H1 (cell line): ENCODE measurements around the gene SEMA3D. TPM values are rescaled to one million over a fixed set of nuclear protein-coding genes. Genes with fewer than 3 reads are reported as not detected.

ENCODE experiments used
- CTCF ChIA-PET: fragments of 300-600 bp; sonication (Branson Sonifier 250); formaldehyde crosslinking; loops from one replicate; lab custom pipeline; 2021; ENCODE audit not compliant: partially characterized antibody; lab: Charles Lee
- POLR2A ChIA-PET: fragments of 300-600 bp; sonication (Branson Sonifier 250); formaldehyde crosslinking; loops from one replicate; lab custom pipeline; 2021; ENCODE audit warnings: inconsistent platforms; ENCODE audit not compliant: partially characterized antibody; lab: Charles Lee
- DNase-seq, 2 experiments: peaks; one replicate each; pipeline versions ENCODE4 v3.0.0 to v3.0.0-alpha.2; 2010 to 2022; ENCODE audit warnings: low spot score in 2 of 2, low read depth in 1 of 2, mixed read lengths in 1 of 2
- FAIRE-seq: peaks from 2 replicates; lab custom pipeline; 2011; peaks lifted over from hg19 to GRCh38; lab: Jason Lieb, UNC
- H2AFZ ChIP-seq: 2 replicates; pipeline ENCODE4 v1.8.1; 2012; ENCODE audit warnings: low read length, inconsistent platforms
- H2AK5ac ChIP-seq: 2 replicates; pipeline ENCODE4 v1.6.1; 2013; ENCODE audit warnings: low read depth, low read length
- H2BK120ac ChIP-seq: replicated peaks from 2 replicates; pipeline ENCODE3; 2013; ENCODE audit warnings: low read depth, low read length, inconsistent platforms
- H2BK12ac ChIP-seq: 2 replicates; pipeline ENCODE4 v1.6.1; 2013; ENCODE audit warnings: low read depth, low read length
- H2BK15ac ChIP-seq: 2 replicates; pipeline ENCODE4 v1.6.1; 2013; ENCODE audit warnings: low read length
- H2BK20ac ChIP-seq: 2 replicates; pipeline ENCODE4 v1.6.1; 2013; ENCODE audit warnings: low read length
- H2BK5ac ChIP-seq: 2 replicates; pipeline ENCODE4 v1.6.1; 2013; ENCODE audit warnings: low read depth, low read length
- H3K14ac ChIP-seq: 2 replicates; pipeline ENCODE4 v1.6.1; 2013; ENCODE audit warnings: inconsistent platforms; ENCODE audit not compliant: insufficient read length
- H3K18ac ChIP-seq: 2 replicates; pipeline ENCODE4 v1.6.1; 2013; ENCODE audit warnings: low read length; ENCODE audit errors: extremely low read depth
- H3K23ac ChIP-seq: 2 replicates; pipeline ENCODE4 v1.6.1; 2013; ENCODE audit warnings: inconsistent platforms; ENCODE audit not compliant: insufficient read length
- H3K23me2 ChIP-seq: 2 replicates; pipeline ENCODE4 v1.6.1; 2013; ENCODE audit warnings: low read depth, low read length
- H3K27ac ChIP-seq: 2 replicates; pipeline ENCODE4 v1.6.1; 2011; ENCODE audit warnings: low read depth, low read length, inconsistent platforms
- H3K27me3 ChIP-seq, 4 experiments: replicated peaks in 1 of 4; 1 replicate in 1 of 4; 2 replicates in 3 of 4; pipeline versions ENCODE4 v1.6.1 to v1.8.1; 2011 to 2013; ENCODE audit warnings: low read length in 3 of 4, mild to moderate bottlenecking in 3 of 4, inconsistent platforms in 2 of 4, mixed read lengths in 2 of 4, moderate library complexity in 1 of 4; ENCODE audit not compliant: control insufficient read depth in 3 of 4, insufficient read depth in 3 of 4; ENCODE audit errors: extremely low read depth in 1 of 4
- H3K36me3 ChIP-seq, 4 experiments: 2 replicates each; pipeline versions ENCODE4 v1.6.1 to v1.8.1; 2011 to 2013; ENCODE audit warnings: mild to moderate bottlenecking in 4 of 4, low read length in 3 of 4, moderate library complexity in 2 of 4, control low read depth in 1 of 4, inconsistent platforms in 1 of 4; ENCODE audit not compliant: insufficient read depth in 4 of 4, control insufficient read depth in 2 of 4
- H3K4ac ChIP-seq: replicated peaks from 2 replicates; pipeline ENCODE3; 2013; ENCODE audit warnings: low read length, low read depth, mixed read lengths, inconsistent platforms; ENCODE audit not compliant: insufficient read length
- H3K4me1 ChIP-seq, 4 experiments: replicated peaks in 1 of 4; 1 replicate in 1 of 4; 2 replicates in 3 of 4; pipeline versions ENCODE4 v1.6.1 to v1.8.1; 2011 to 2013; ENCODE audit warnings: low read length in 3 of 4, inconsistent platforms in 2 of 4, mixed read lengths in 1 of 4; ENCODE audit not compliant: insufficient read depth in 4 of 4, control insufficient read depth in 3 of 4
- H3K4me2 ChIP-seq, 2 experiments: 2 replicates each; pipeline versions ENCODE4 v1.6.1 to v1.8.1; 2011 to 2013; ENCODE audit warnings: low read depth in 2 of 2, low read length in 2 of 2, control low read depth in 1 of 2, inconsistent platforms in 1 of 2, mild to moderate bottlenecking in 1 of 2; ENCODE audit not compliant: insufficient read depth in 1 of 2
- H3K4me3 ChIP-seq, 4 experiments: fragments of 200-600, 300-600 bp in 1 of 4; sonication (generic), shearing (Covaris generic), sonication (Bioruptor Twin) in 1 of 4; 2 replicates each; pipeline versions ENCODE4 v1.5.1 to v1.8.1; 2011 to 2016; ENCODE audit warnings: low read length in 4 of 4, low read depth in 3 of 4, control low read depth in 2 of 4, inconsistent platforms in 2 of 4, mild to moderate bottlenecking in 2 of 4, mixed read lengths in 1 of 4, moderate library complexity in 1 of 4; ENCODE audit not compliant: insufficient read depth in 2 of 4; ENCODE audit errors: extremely low read depth in 1 of 4
- H3K56ac ChIP-seq: replicated peaks from 2 replicates; pipeline ENCODE3; 2013; ENCODE audit warnings: low read depth, mild to moderate bottlenecking, mixed read lengths, low read length, inconsistent platforms; ENCODE audit not compliant: insufficient read length
- H3K79me1 ChIP-seq: 2 replicates; pipeline ENCODE4 v1.6.1; 2013; ENCODE audit warnings: low read depth, low read length, control low read depth
- H3K79me2 ChIP-seq, 2 experiments: 2 replicates each; pipeline versions ENCODE4 v1.6.1 to v1.8.1; 2012 to 2013; ENCODE audit warnings: low read length in 2 of 2, mild to moderate bottlenecking in 2 of 2, inconsistent platforms in 1 of 2; ENCODE audit not compliant: insufficient read depth in 2 of 2, control insufficient read depth in 1 of 2
- H3K9ac ChIP-seq, 4 experiments: replicated peaks in 1 of 4; 1 replicate in 1 of 4; 2 replicates in 3 of 4; pipeline versions ENCODE4 v1.6.1 to v1.8.1; 2011 to 2013; ENCODE audit warnings: low read depth in 3 of 4, low read length in 3 of 4, control low read depth in 2 of 4, mild to moderate bottlenecking in 2 of 4, moderate library complexity in 2 of 4, inconsistent platforms in 1 of 4; ENCODE audit errors: extremely low read depth in 1 of 4
- H3K9me3 ChIP-seq, 2 experiments: 2 replicates each; pipeline versions ENCODE4 v1.6.1 to v1.8.1; 2012 to 2013; ENCODE audit warnings: mild to moderate bottlenecking in 2 of 2, moderate library complexity in 2 of 2, control low read depth in 1 of 2, inconsistent platforms in 1 of 2, low read depth in 1 of 2, low read length in 1 of 2, mixed read lengths in 1 of 2; ENCODE audit not compliant: insufficient read depth in 2 of 2
- H4K20me1 ChIP-seq, 2 experiments: replicated peaks in 1 of 2; 2 replicates each; pipeline versions ENCODE3 to v1.8.1; 2011 to 2013; ENCODE audit warnings: inconsistent platforms in 2 of 2, low read length in 2 of 2, mild to moderate bottlenecking in 1 of 2; ENCODE audit not compliant: insufficient read depth in 2 of 2, control insufficient read depth in 1 of 2
- H4K5ac ChIP-seq: 2 replicates; pipeline ENCODE4 v1.6.1; 2013; ENCODE audit warnings: low read length, low read depth, mixed read lengths, inconsistent platforms; ENCODE audit not compliant: insufficient read length
- H4K8ac ChIP-seq: 2 replicates; pipeline ENCODE4 v1.8.0; 2013; ENCODE audit warnings: mild to moderate bottlenecking, moderate library complexity, low read length, inconsistent platforms; ENCODE audit not compliant: insufficient read depth; ENCODE audit errors: extremely low read depth
- H4K91ac ChIP-seq: replicated peaks from 2 replicates; pipeline ENCODE3; 2013; ENCODE audit warnings: low read length, mixed read lengths, inconsistent platforms; ENCODE audit not compliant: insufficient read length
- BCL11A ChIP-seq, 2 experiments: IDR thresholded peaks; one replicate each; pipeline ENCODE4 v1.6.1; 2011; ENCODE audit warnings: low read depth in 2 of 2, low read length in 2 of 2, mild to moderate bottlenecking in 2 of 2
- CEBPB ChIP-seq: IDR thresholded peaks from 2 replicates; pipeline ENCODE4 v1.6.1; 2012; ENCODE audit warnings: low read depth, low read length
- EZH2 ChIP-seq: fragments of 200-600 bp; sonication (generic); IDR thresholded peaks from 2 replicates; pipeline ENCODE4 v1.7.1; 2012; ENCODE audit warnings: low read depth, mild to moderate bottlenecking, moderate library complexity, low read length, inconsistent platforms; ENCODE audit not compliant: severe bottlenecking
- JUND ChIP-seq: IDR thresholded peaks from 2 replicates; pipeline ENCODE4 v1.6.1; 2011; ENCODE audit warnings: mild to moderate bottlenecking, improper control_type of control experiment, low read length
- PHF8 ChIP-seq: fragments of 200-600 bp; sonication (generic); conservative IDR thresholded peaks from 2 replicates; pipeline ENCODE4 v1.7.1; 2012; ENCODE audit warnings: low read depth, mild to moderate bottlenecking, inconsistent platforms, low read length, moderate library complexity
- SRF ChIP-seq: IDR thresholded peaks from 2 replicates; pipeline ENCODE4 v1.6.1; 2011; ENCODE audit warnings: mild to moderate bottlenecking, low read depth, low read length, moderate library complexity
- SUZ12 ChIP-seq: fragments of 200-600 bp; sonication (generic); IDR thresholded peaks from 2 replicates; pipeline ENCODE4 v1.6.1; 2012; ENCODE audit warnings: mild to moderate bottlenecking, inconsistent platforms, low read length, moderate library complexity, mixed read lengths
- WGBS, 2 experiments: shearing (Covaris generic) in 1 of 2; methylation state at CpG; one replicate each; pipeline versions ENCODE4 v1.1.6 to v1.1.7; 2013 to 2015; ENCODE audit warnings: low lambda C conversion rate in 2 of 2, mixed read lengths in 2 of 2, inconsistent platforms in 1 of 2, low coverage in 1 of 2, missing lambda C conversion rate in 1 of 2; ENCODE audit not compliant: insufficient replicate concordance in 2 of 2, insufficient coverage in 1 of 2, insufficient read length in 1 of 2; ENCODE audit errors: extremely low coverage in 1 of 2, missing lambda C conversion rate in 1 of 2; 5-methylcytosine and 5-hydroxymethylcytosine counted together
- polyA plus RNA-seq, 7 experiments: library from polyadenylated mRNA; depleted of rRNA in 3 of 7; stranded (reverse) in 5 of 7; unstranded in 2 of 7; fragments of >200 nt in 5 of 7; fragments of 200-250 nt in 2 of 7; gene quantifications; 1 replicate in 5 of 7; 2 replicates in 1 of 7; 4 replicates in 1 of 7; pipeline versions ENCODE4 v1.2.1 to v1.2.3, GENCODE V29; 2011 to 2013; ENCODE audit warnings: missing spikeins in 2 of 7, mixed read lengths in 2 of 7
- total RNA-seq: library from RNA; stranded (reverse); fragmentation: NEBNext Ultra II Directional; extraction: Animal tissue kit (Norgen Biotek cat#: 25700); gene quantifications from 2 replicates; pipeline ENCODE4 v1.2.1, GENCODE V29; 2021

SEMA3D gene
- total and polyA plus RNA-seq, 2 of the 8 experiments (the other 6 are each of a cell fraction or from before 2014, with no cell fraction given): 1.6 to 3.5 TPM

DNA sequence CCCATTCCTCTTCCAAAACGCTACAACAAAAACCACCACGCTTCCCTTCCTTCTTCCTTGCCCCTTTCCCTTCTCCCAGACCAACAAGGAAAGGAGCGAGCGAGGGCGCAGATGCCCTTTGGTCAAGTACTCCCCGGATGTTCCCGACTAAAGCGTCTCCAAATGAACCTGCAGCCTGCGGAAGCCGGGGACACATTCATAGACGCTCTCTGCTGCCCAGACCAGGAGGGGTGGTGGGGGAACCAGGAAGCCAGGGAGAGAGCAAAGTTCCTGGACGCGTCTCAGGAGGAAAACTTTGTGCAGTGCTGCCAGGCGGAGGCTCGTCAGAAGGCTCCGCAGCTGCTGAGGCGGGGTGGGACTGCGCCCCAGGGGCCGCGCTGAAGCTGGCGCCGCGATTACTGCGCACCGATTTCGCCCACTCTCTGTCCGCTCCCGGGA is 754 bp downstream of the SEMA3D start:
- Histone ChIP-seq H4K5ac (no peak overlapping the region), H3K4me3 (peak overlapping the region; percentile 69 to 82 (median 78)), H4K8ac (peak overlapping the region; percentile 22; the same call in 1 of the 2 replicates), H3K4me2 (peak overlapping the region; percentile 95 to 99), H3K27ac (no peak overlapping the region), H3K9ac (peak overlapping the region in 2 of 4 experiments; percentile 23 to 66; a peak in 3 of 7 replicates), H2AFZ (peak overlapping the region; percentile 98), H2BK12ac (no peak overlapping the region), H3K18ac (peak overlapping the region; percentile 40; the same call in 1 of the 2 replicates), H3K23ac (no peak overlapping the region), H2AK5ac (no peak overlapping the region), H3K36me3 (no peaks in the 10 kb centered on the region), H4K20me1 (peaks cover 0 to 2% of the 10 kb centered on the region in 2 experiments), H3K79me2 (no peaks in the 10 kb centered on the region), H4K91ac (peak overlapping the region; percentile 27), H3K4ac (no peak overlapping the region), H3K14ac (no peak overlapping the region), H2BK20ac (no peak overlapping the region), H2BK120ac (no peak overlapping the region), H3K23me2 (peaks cover 19% of the 10 kb centered on the region), H3K4me1 (peaks cover 2 to 11% (median 5%) of the 10 kb centered on the region in 4 experiments; a peak in 6 of 7 replicates), H3K9me3 (no peaks in the 10 kb centered on the region), H3K56ac (peak overlapping the region; percentile 33), H3K79me1 (no peaks in the 10 kb centered on the region), H2BK5ac (no peak overlapping the region), H3K27me3 (peaks cover 3 to 34% (median 24%) of the 10 kb centered on the region in 4 experiments), H2BK15ac (no peak overlapping the region; the same call in 1 of the 2 replicates)
- POLR2A ChIA-PET: no interaction called here
- DNase-seq (peak in 1 of 2 experiments; percentile 63), FAIRE-seq (no peak)
- CTCF ChIA-PET: interaction anchor here (0.9 to 2.3 kb wide), 8 partner anchors 87 to 279 kb away, joined by 3 to 10 read pairs (median 4); no protein-coding TSS in a partner anchor
- WGBS, 2 experiments: 2% methylated on average over 14 of the region's 28 CpGs; no CpG with 5 or more reads in 1 of the 2 experiments
- TF ChIP-seq SRF: no peak
- TF ChIP-seq PHF8: no peak
- TF ChIP-seq JUND: no peak
- TF ChIP-seq CEBPB: no peak
- no peak for TF ChIP-seq BCL11A (IDR thresholded peaks at IDR 0.05; ENCODE audit: low read depth in 2 of 2, low read length in 2 of 2)
- peak; percentile 65 for TF ChIP-seq EZH2
- TF ChIP-seq SUZ12: peak; percentile 74; the same call in 1 of the 2 replicates
